H1 (cell line): ENCODE results near the gene MED13. TPM values are rescaled to one million over a fixed set of nuclear protein-coding genes. Genes with fewer than 3 reads are reported as not detected.

ENCODE experiments used
- SUZ12 ChIP-seq: fragments of 200-600 bp; sonication (generic); IDR thresholded peaks from 2 replicates; pipeline ENCODE4 v1.6.1; 2012; ENCODE audit warnings: mild to moderate bottlenecking, inconsistent platforms, low read length, moderate library complexity, mixed read lengths
- polyA plus RNA-seq, 7 experiments: library from polyadenylated mRNA; depleted of rRNA in 3 of 7; stranded (reverse) in 5 of 7; unstranded in 2 of 7; fragments of >200 nt in 5 of 7; fragments of 200-250 nt in 2 of 7; gene quantifications; 1 replicate in 5 of 7; 2 replicates in 1 of 7; 4 replicates in 1 of 7; pipeline versions ENCODE4 v1.2.1 to v1.2.3, GENCODE V29; 2011 to 2013; ENCODE audit warnings: missing spikeins in 2 of 7, mixed read lengths in 2 of 7
- total RNA-seq: library from RNA; stranded (reverse); fragmentation: NEBNext Ultra II Directional; extraction: Animal tissue kit (Norgen Biotek cat#: 25700); gene quantifications from 2 replicates; pipeline ENCODE4 v1.2.1, GENCODE V29; 2021
- TF ChIP-seq, protein P1 (sequence below): fragments of 300-600 bp; sonication (generic); IDR thresholded peaks from 2 replicates; pipeline ENCODE4 v1.7.1; 2012; ENCODE audit warnings: low read length, moderate library complexity, mild to moderate bottlenecking, inconsistent platforms; ENCODE audit not compliant: insufficient replicate concordance

The MED13 gene
- total and polyA plus RNA-seq, 2 of the 8 experiments (the other 6 are each of a cell fraction or from before 2014, with no cell fraction given) = 11.3 to 44.8 TPM

DNA sequence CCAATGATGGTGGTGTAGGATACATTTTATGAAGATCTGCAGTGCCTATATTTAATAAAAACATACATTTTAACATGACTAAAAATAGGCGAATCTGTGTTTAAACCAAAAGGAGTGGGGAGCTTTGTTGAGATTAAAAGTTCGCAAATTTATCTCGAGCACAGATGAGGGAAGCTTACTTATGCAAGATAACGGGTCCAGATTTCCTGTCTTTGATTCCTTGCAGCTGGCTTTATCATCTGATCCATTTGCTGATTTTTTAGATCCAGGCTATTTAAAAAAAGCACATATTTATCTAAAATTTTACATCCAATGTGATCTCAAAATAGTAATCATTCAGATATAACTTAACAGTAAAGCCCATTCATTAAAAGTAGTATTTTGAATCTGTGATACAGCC is 80.3 kb downstream of the MED13 start (continued):
- TF ChIP-seq, protein P1, sequence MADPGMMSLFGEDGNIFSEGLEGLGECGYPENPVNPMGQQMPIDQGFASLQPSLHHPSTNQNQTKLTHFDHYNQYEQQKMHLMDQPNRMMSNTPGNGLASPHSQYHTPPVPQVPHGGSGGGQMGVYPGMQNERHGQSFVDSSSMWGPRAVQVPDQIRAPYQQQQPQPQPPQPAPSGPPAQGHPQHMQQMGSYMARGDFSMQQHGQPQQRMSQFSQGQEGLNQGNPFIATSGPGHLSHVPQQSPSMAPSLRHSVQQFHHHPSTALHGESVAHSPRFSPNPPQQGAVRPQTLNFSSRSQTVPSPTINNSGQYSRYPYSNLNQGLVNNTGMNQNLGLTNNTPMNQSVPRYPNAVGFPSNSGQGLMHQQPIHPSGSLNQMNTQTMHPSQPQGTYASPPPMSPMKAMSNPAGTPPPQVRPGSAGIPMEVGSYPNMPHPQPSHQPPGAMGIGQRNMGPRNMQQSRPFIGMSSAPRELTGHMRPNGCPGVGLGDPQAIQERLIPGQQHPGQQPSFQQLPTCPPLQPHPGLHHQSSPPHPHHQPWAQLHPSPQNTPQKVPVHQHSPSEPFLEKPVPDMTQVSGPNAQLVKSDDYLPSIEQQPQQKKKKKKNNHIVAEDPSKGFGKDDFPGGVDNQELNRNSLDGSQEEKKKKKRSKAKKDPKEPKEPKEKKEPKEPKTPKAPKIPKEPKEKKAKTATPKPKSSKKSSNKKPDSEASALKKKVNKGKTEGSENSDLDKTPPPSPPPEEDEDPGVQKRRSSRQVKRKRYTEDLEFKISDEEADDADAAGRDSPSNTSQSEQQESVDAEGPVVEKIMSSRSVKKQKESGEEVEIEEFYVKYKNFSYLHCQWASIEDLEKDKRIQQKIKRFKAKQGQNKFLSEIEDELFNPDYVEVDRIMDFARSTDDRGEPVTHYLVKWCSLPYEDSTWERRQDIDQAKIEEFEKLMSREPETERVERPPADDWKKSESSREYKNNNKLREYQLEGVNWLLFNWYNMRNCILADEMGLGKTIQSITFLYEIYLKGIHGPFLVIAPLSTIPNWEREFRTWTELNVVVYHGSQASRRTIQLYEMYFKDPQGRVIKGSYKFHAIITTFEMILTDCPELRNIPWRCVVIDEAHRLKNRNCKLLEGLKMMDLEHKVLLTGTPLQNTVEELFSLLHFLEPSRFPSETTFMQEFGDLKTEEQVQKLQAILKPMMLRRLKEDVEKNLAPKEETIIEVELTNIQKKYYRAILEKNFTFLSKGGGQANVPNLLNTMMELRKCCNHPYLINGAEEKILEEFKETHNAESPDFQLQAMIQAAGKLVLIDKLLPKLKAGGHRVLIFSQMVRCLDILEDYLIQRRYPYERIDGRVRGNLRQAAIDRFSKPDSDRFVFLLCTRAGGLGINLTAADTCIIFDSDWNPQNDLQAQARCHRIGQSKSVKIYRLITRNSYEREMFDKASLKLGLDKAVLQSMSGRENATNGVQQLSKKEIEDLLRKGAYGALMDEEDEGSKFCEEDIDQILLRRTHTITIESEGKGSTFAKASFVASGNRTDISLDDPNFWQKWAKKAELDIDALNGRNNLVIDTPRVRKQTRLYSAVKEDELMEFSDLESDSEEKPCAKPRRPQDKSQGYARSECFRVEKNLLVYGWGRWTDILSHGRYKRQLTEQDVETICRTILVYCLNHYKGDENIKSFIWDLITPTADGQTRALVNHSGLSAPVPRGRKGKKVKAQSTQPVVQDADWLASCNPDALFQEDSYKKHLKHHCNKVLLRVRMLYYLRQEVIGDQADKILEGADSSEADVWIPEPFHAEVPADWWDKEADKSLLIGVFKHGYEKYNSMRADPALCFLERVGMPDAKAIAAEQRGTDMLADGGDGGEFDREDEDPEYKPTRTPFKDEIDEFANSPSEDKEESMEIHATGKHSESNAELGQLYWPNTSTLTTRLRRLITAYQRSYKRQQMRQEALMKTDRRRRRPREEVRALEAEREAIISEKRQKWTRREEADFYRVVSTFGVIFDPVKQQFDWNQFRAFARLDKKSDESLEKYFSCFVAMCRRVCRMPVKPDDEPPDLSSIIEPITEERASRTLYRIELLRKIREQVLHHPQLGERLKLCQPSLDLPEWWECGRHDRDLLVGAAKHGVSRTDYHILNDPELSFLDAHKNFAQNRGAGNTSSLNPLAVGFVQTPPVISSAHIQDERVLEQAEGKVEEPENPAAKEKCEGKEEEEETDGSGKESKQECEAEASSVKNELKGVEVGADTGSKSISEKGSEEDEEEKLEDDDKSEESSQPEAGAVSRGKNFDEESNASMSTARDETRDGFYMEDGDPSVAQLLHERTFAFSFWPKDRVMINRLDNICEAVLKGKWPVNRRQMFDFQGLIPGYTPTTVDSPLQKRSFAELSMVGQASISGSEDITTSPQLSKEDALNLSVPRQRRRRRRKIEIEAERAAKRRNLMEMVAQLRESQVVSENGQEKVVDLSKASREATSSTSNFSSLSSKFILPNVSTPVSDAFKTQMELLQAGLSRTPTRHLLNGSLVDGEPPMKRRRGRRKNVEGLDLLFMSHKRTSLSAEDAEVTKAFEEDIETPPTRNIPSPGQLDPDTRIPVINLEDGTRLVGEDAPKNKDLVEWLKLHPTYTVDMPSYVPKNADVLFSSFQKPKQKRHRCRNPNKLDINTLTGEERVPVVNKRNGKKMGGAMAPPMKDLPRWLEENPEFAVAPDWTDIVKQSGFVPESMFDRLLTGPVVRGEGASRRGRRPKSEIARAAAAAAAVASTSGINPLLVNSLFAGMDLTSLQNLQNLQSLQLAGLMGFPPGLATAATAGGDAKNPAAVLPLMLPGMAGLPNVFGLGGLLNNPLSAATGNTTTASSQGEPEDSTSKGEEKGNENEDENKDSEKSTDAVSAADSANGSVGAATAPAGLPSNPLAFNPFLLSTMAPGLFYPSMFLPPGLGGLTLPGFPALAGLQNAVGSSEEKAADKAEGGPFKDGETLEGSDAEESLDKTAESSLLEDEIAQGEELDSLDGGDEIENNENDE = no peak
- no peak for TF ChIP-seq SUZ12
